ENCODE data around the gene ANGPT4. TPM values are rescaled to one million over a fixed set of nuclear protein-coding genes. Genes with fewer than 3 reads are reported as not detected.

ANGPT4 gene
- total and polyA plus RNA-seq, 9 of the 15 experiments (the other 6 are each of a cell fraction or from before 2014, with no cell fraction given), result not detected

- TF ChIP-seq GMEB1 (CRISPR knock-in tag; IDR thresholded peaks at IDR 0.05) (no peak), HIVEP1 (CRISPR knock-in tag; IDR thresholded peaks at IDR 0.05) (no peak)
Observed at GRCh38 chr20:914727-915498, 1.2 kb downstream of the ANGPT4 start (continued).

GRCh38 chr20:913306-913849 lies 2.8 kb downstream of the ANGPT4 start:
- intact Hi-C loops (cut with micrococcal nuclease), result no loop called here
- FAIRE-seq, result no peak
- WGBS (ENCODE audit: insufficient coverage, low coverage, missing lambda C conversion rate), result 1% methylated on average over 5 of the region's 5 CpGs
- TF ChIP-seq ZNF280B (CRISPR knock-in tag; IDR thresholded peaks at IDR 0.05) (no peak), FIP1L1 (IDR thresholded peaks at IDR 0.05; ENCODE audit: low read depth, low read length, poor library complexity, severe bottlenecking) (no peak), PHF8 (IDR thresholded peaks at IDR 0.05; ENCODE audit: borderline replicate concordance, low read length) (no peak), SREBF1 (IDR thresholded peaks at IDR 0.05; ENCODE audit: borderline replicate concordance, low read depth, low read length) (no peak), TCF7L2 (IDR thresholded peaks at IDR 0.05; ENCODE audit: low read depth, low read length) (no peak), ATF1 (CRISPR knock-in tag; IDR thresholded peaks at IDR 0.05) (no peak), ATF1 (tag; IDR thresholded peaks at IDR 0.05) (no peak), PKNOX1 (IDR thresholded peaks at IDR 0.05) (no peak), SUPT5H (IDR thresholded peaks at IDR 0.05) (no peak), HSF4 (CRISPR knock-in tag; IDR thresholded peaks at IDR 0.05; ENCODE audit: borderline replicate concordance) (no peak), GTF3C2 (IDR thresholded peaks at IDR 0.05; ENCODE audit: borderline replicate concordance, extremely low read depth, insufficient read length) (no peak)

More at GRCh38 chr20:913306-913849, 2.8 kb downstream of the ANGPT4 start:
- Histone ChIP-seq H3K4me3 (no peak overlapping the region), H3K36me3 (ENCODE audit: control insufficient read depth, insufficient read depth, low read length) (no peaks in the 10 kb centered on the region), H3K9ac (ENCODE audit: insufficient read depth in 1 of 2, low read depth in 2 of 2, low read length in 2 of 2) (no peak overlapping the region), H3K27ac (ENCODE audit: extremely low read depth, low read depth, low read length) (no peak overlapping the region), H3K27me3 (ENCODE audit: control insufficient read depth in 2 of 2, insufficient read depth in 2 of 2, low read length in 2 of 2) (peaks cover 8 to 42% of the 10 kb centered on the region in 2 experiments; a peak in 4 of 5 replicates), H3K9me1 (ENCODE audit: control insufficient read depth, insufficient read depth, low read length) (no peaks in the 10 kb centered on the region), H3K9me3 (replicated peaks; ENCODE audit: control insufficient read depth, insufficient read depth, low read depth, low read length) (no peaks in the 10 kb centered on the region), H3K4me2 (ENCODE audit: insufficient read depth, low read length) (no peak overlapping the region), H2AFZ (ENCODE audit: low read depth, low read length) (no peak overlapping the region), H3K79me2 (ENCODE audit: control insufficient read depth, insufficient read depth, low read length) (no peaks in the 10 kb centered on the region), H3K4me1 (replicated peaks in 1 of 2; ENCODE audit: control insufficient read depth in 2 of 2, insufficient read depth in 2 of 2, low read length in 2 of 2) (no peaks in the 10 kb centered on the region), H4K20me1 (replicated peaks; ENCODE audit: control insufficient read depth, insufficient read depth, low read length) (no peaks in the 10 kb centered on the region)
- BruUV-seq (replicated peaks), result no TSS peak
- ATAC-seq (no peak), DNase-seq (ENCODE audit: extremely low read depth in 1 of 4, low spot score in 3 of 4) (no peak)
- ChIA-PET POLR2A (no interaction called here), CTCF (ENCODE audit: low intra/inter-chr PET ratio) (interaction anchor here (0.6 kb wide), 1 partner anchor 136 kb away, joined by 3 read pairs; no protein-coding TSS in a partner anchor)
- in situ Hi-C loops (cut with MboI), result no loop called here

Data from K562 (cell line).